CD4-positive, alpha-beta T cell (primary cell): ENCODE measurements around the gene PSMA7. TPM values are rescaled to one million over a fixed set of nuclear protein-coding genes. Genes with fewer than 3 reads are reported as not detected.

Experiments
- ATAC-seq: fragments of 200-7000 bp; cut with Tn5 transposase; one replicate; pipeline ENCODE4 v1.10.0; 2022; ENCODE audit warnings: mild to moderate bottlenecking; ENCODE audit not compliant: poor library complexity
- CTCF ChIA-PET: fragments of 350-600 bp; sonication (Branson Sonifier 250); formaldehyde crosslinking; loops from one replicate; lab custom pipeline; 2021; ENCODE audit warnings: antibody characterized with exemption, inconsistent platforms; lab: Charles Lee
- POLR2A ChIA-PET: fragments of 350-600 bp; sonication (Branson Sonifier 250); formaldehyde crosslinking; loops from one replicate; lab custom pipeline; 2021; ENCODE audit warnings: antibody characterized with exemption, inconsistent platforms; lab: Charles Lee
- DNase-seq, 14 experiments: peaks; one replicate each; pipeline ENCODE4 v3.0.0-alpha.2; 2013 to 2020; ENCODE audit warnings: mixed read lengths in 2 of 14
- H3K27ac ChIP-seq, 2 donors: one replicate each; pipeline versions ENCODE4 v1.5.1 to v1.7.0; 2013; ENCODE audit warnings: low read length in 2 of 2, low read depth in 1 of 2, mild to moderate bottlenecking in 1 of 2
- H3K27me3 ChIP-seq, 2 experiments: 1 replicate in 1 of 2; 2 replicates in 1 of 2; pipeline versions ENCODE4 v1.6.1 to v1.7.0; 2013; ENCODE audit warnings: low read length in 2 of 2, control low read depth in 1 of 2, mild to moderate bottlenecking in 1 of 2, moderate library complexity in 1 of 2; ENCODE audit not compliant: insufficient read depth in 2 of 2, control insufficient read depth in 1 of 2
- H3K36me3 ChIP-seq: one replicate; pipeline ENCODE4 v1.6.1; 2013; ENCODE audit warnings: low read length, control low read depth; ENCODE audit not compliant: insufficient read depth
- H3K4me1 ChIP-seq: one replicate; pipeline ENCODE4 v1.6.1; 2013; ENCODE audit warnings: low read length, control low read depth; ENCODE audit not compliant: insufficient read depth
- H3K4me3 ChIP-seq: one replicate; pipeline ENCODE4 v1.5.1; 2013; ENCODE audit warnings: mild to moderate bottlenecking, low read length, moderate library complexity
- H3K9me3 ChIP-seq, 2 experiments: 1 replicate in 1 of 2; 2 replicates in 1 of 2; pipeline versions ENCODE4 v1.6.1 to v1.7.0; 2013; ENCODE audit warnings: low read length in 2 of 2, mild to moderate bottlenecking in 2 of 2, control low read depth in 1 of 2, moderate library complexity in 1 of 2; ENCODE audit not compliant: control insufficient read depth in 1 of 2, insufficient read depth in 1 of 2
- H3K27ac Mint-ChIP-seq: one replicate; pipeline ENCODE4 v1.8.0; 2020; ENCODE audit warnings: mixed read lengths
- H3K27me3 Mint-ChIP-seq: one replicate; pipeline ENCODE4 v1.8.0; 2021; ENCODE audit warnings: mixed read lengths
- H3K36me3 Mint-ChIP-seq: one replicate; pipeline ENCODE4 v1.8.0; 2021; ENCODE audit warnings: low read depth, mixed read lengths
- H3K4me1 Mint-ChIP-seq: one replicate; pipeline ENCODE4 v1.8.0; 2021; ENCODE audit warnings: low read depth, mixed read lengths
- H3K4me3 Mint-ChIP-seq: one replicate; pipeline ENCODE4 v1.8.0; 2020; ENCODE audit warnings: mild to moderate bottlenecking, mixed read lengths
- H3K9me3 Mint-ChIP-seq: one replicate; pipeline ENCODE4 v1.8.0; 2020; ENCODE audit warnings: mixed read lengths
- CTCF ChIP-seq: fragments of 200-600 bp; IDR thresholded peaks from one replicate; pipeline ENCODE4 v1.8.0; 2022; ENCODE audit warnings: antibody characterized with exemption, mild to moderate bottlenecking
- intact Hi-C, 2 experiments: fragments of 100-400 bp; cut with DNase I in 1 of 2; cut with micrococcal nuclease in 1 of 2; formaldehyde crosslinking; loops; one replicate each; pipeline versions ENCODE4 v1.15.1 to v1.9.0; 2023 to 2025; cut with DNase I, micrococcal nuclease
- total RNA-seq, 174 experiments: library from RNA in 2 of 174; stranded (reverse) in 2 of 174; gene quantifications; one replicate each; pipeline ENCODE4 v1.2.3 and lab custom pipeline; 2021 to 2026

PSMA7 gene
- total RNA-seq, 2 experiments from 2014 or later: 150 to 158 TPM

DNA sequence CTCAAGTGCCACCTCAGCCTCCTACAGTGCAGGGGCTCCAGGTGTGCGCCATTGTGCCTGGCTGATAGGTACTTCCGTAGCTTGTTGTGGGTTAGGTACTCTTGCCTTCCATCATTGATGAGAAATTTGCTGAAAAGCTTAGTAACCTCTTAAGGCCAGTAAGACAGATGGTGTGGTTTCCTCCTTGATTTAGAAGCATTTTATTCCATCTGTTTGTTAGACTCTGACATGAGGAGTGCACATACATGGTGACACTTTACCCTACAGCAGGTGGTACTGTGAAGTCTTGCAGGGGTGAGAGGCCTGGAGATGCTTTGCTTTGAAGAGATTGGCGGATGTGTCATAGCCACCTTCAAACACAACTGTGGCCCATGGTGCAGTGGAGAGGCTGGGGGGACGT is 24.9 kb upstream of the PSMA7 start:
- H3K36me3 Mint-ChIP-seq: peaks cover 33% of the 10 kb centered on the region
- no peaks in the 10 kb centered on the region for H3K4me1 Mint-ChIP-seq
- H3K9me3 ChIP-seq: no peaks in the 10 kb centered on the region
- TF ChIP-seq CTCF: no peak
- no peaks in the 10 kb centered on the region for H3K4me1 ChIP-seq
- ChIA-PET CTCF (no interaction called here), POLR2A (no interaction called here)
- no peak overlapping the region for H3K27ac Mint-ChIP-seq
- H3K27me3 ChIP-seq: no peaks in the 10 kb centered on the region
- no peaks in the 10 kb centered on the region for H3K27me3 Mint-ChIP-seq
- H3K36me3 ChIP-seq: peaks cover 36% of the 10 kb centered on the region
- H3K4me3 ChIP-seq: no peak overlapping the region
- H3K9me3 Mint-ChIP-seq: no peaks in the 10 kb centered on the region
- no peak for ATAC-seq
- no peak for DNase-seq
- H3K4me3 Mint-ChIP-seq: no peak overlapping the region
- intact Hi-C loops: no loop called here
- H3K27ac ChIP-seq: no peak overlapping the region

- ChIA-PET CTCF (no interaction called here), POLR2A (no interaction called here)
- DNase-seq (no peak), ATAC-seq (no peak)
- H3K27ac Mint-ChIP-seq: no peak overlapping the region
- Histone ChIP-seq H3K27me3 (no peaks in the 10 kb centered on the region), H3K9me3 (no peaks in the 10 kb centered on the region), H3K4me1 (no peaks in the 10 kb centered on the region), H3K27ac (no peak overlapping the region), H3K36me3 (peaks cover 42% of the 10 kb centered on the region), H3K4me3 (no peak overlapping the region)
- H3K36me3 Mint-ChIP-seq: peaks cover 33% of the 10 kb centered on the region
- TF ChIP-seq CTCF: no peak
- H3K27me3 Mint-ChIP-seq: no peaks in the 10 kb centered on the region
- no peak overlapping the region for H3K4me3 Mint-ChIP-seq
- no peaks in the 10 kb centered on the region for H3K4me1 Mint-ChIP-seq
- H3K9me3 Mint-ChIP-seq: no peaks in the 10 kb centered on the region
- intact Hi-C loops: no loop called here
Measured at GRCh38 chr20:62167474-62167873, 24.3 kb upstream of the PSMA7 start.

DNA sequence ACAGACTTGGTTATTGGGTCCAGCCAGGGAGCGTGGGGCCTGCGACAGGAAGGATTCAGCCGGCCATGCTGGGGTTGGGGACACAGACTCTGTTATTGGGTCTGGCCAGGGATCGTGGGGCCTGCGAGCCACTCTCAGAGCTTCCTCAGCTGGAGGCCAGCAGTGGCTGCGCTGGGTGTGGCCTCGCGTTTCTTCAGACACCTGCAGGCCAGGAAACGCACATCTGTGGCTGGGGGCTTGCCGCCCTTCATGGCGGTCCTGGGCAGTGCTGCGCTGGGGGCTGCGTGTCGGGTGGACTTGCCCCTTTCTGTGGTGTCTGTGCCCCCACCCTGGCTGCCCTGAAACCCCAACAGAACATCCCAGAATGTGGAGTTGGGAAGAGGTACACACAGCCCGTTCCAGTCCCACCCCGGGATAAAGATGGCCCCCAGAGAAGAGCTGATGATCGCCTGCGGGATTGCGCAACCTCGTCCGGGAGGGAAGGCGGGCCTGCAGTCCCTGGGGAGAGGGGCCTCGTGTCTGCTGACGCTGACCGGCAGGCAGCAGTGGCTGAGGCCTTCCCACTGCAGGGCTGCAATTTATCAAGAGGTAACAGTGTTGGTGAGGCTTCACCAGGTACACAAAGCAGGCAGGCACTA is 22.7 kb upstream of the PSMA7 start:
- Histone ChIP-seq H3K4me1 (no peaks in the 10 kb centered on the region), H3K27me3 (no peaks in the 10 kb centered on the region), H3K27ac (no peak overlapping the region), H3K36me3 (peaks cover 54% of the 10 kb centered on the region), H3K9me3 (no peaks in the 10 kb centered on the region), H3K4me3 (no peak overlapping the region)
- intact Hi-C loops: no loop called here
- H3K36me3 Mint-ChIP-seq: peaks cover 38% of the 10 kb centered on the region
- POLR2A ChIA-PET: no interaction called here
- H3K4me3 Mint-ChIP-seq: no peak overlapping the region
- no peak for DNase-seq
- no peak for ATAC-seq
- TF ChIP-seq CTCF: no peak
- H3K9me3 Mint-ChIP-seq: no peaks in the 10 kb centered on the region
- CTCF ChIA-PET: no interaction called here
- no peaks in the 10 kb centered on the region for H3K27me3 Mint-ChIP-seq
- H3K4me1 Mint-ChIP-seq: no peaks in the 10 kb centered on the region
- no peak overlapping the region for H3K27ac Mint-ChIP-seq
